Ishikawa (cell line): ENCODE data around the gene PRDM1.

Experiments
- CEBPB ChIP-seq: IDR thresholded peaks from 2 replicates; pipeline ENCODE4 v1.6.1; 2012
- CREB1 ChIP-seq: IDR thresholded peaks from 2 replicates; pipeline ENCODE4 v1.6.1; 2012; ENCODE audit warnings: low read depth
- EGR1 ChIP-seq: IDR thresholded peaks from 2 replicates; pipeline ENCODE4 v1.6.1; 2012
- EP300 ChIP-seq: IDR thresholded peaks from 2 replicates; pipeline ENCODE4 v1.6.1; 2012; ENCODE audit warnings: borderline replicate concordance
- FOXM1 ChIP-seq: IDR thresholded peaks from 2 replicates; pipeline ENCODE4 v1.6.1; 2012; ENCODE audit warnings: low read depth, borderline replicate concordance
- NFIC ChIP-seq: IDR thresholded peaks from 2 replicates; pipeline ENCODE4 v1.6.1; 2012
- RAD21 ChIP-seq: IDR thresholded peaks from 2 replicates; pipeline ENCODE4 v1.6.1; 2012; ENCODE audit warnings: low read depth
- TAF1 ChIP-seq: IDR thresholded peaks from 2 replicates; pipeline ENCODE4 v1.6.1; 2012; ENCODE audit warnings: low read depth, mild to moderate bottlenecking
- TCF12 ChIP-seq: IDR thresholded peaks from 2 replicates; pipeline ENCODE4 v1.6.1; 2012; ENCODE audit warnings: low read depth
- TEAD4 ChIP-seq: IDR thresholded peaks from 2 replicates; pipeline ENCODE4 v1.6.1; 2012
- YY1 ChIP-seq: IDR thresholded peaks from 2 replicates; pipeline ENCODE4 v1.6.1; 2012; ENCODE audit warnings: low read depth
- ZBTB7A ChIP-seq: IDR thresholded peaks from 2 replicates; pipeline ENCODE4 v1.6.1; 2012; ENCODE audit warnings: low read depth
- TF ChIP-seq, protein P1 (sequence below): IDR thresholded peaks from 2 replicates; pipeline ENCODE4 v1.6.1; 2012; ENCODE audit warnings: low read depth, mild to moderate bottlenecking
- TF ChIP-seq, protein P2 (sequence below): IDR thresholded peaks from 2 replicates; pipeline ENCODE4 v1.6.1; 2012
- TF ChIP-seq, protein P3 (sequence below): IDR thresholded peaks from 2 replicates; pipeline ENCODE4 v1.6.1; 2012

Gene PRDM1

GRCh38 chr6:106060167-106060566 lies 26.0 kb upstream of the PRDM1 start:
- TF ChIP-seq NFIC (no peak), TAF1 (no peak), CREB1 (no peak), FOXM1 (no peak), RAD21 (no peak), EP300 (no peak), EGR1 (no peak), CEBPB (no peak), YY1 (no peak), ZBTB7A (no peak), TEAD4 (no peak), TCF12 (no peak)
- TF ChIP-seq, protein P1, sequence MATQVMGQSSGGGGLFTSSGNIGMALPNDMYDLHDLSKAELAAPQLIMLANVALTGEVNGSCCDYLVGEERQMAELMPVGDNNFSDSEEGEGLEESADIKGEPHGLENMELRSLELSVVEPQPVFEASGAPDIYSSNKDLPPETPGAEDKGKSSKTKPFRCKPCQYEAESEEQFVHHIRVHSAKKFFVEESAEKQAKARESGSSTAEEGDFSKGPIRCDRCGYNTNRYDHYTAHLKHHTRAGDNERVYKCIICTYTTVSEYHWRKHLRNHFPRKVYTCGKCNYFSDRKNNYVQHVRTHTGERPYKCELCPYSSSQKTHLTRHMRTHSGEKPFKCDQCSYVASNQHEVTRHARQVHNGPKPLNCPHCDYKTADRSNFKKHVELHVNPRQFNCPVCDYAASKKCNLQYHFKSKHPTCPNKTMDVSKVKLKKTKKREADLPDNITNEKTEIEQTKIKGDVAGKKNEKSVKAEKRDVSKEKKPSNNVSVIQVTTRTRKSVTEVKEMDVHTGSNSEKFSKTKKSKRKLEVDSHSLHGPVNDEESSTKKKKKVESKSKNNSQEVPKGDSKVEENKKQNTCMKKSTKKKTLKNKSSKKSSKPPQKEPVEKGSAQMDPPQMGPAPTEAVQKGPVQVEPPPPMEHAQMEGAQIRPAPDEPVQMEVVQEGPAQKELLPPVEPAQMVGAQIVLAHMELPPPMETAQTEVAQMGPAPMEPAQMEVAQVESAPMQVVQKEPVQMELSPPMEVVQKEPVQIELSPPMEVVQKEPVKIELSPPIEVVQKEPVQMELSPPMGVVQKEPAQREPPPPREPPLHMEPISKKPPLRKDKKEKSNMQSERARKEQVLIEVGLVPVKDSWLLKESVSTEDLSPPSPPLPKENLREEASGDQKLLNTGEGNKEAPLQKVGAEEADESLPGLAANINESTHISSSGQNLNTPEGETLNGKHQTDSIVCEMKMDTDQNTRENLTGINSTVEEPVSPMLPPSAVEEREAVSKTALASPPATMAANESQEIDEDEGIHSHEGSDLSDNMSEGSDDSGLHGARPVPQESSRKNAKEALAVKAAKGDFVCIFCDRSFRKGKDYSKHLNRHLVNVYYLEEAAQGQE = no peak
- TF ChIP-seq, protein P2, sequence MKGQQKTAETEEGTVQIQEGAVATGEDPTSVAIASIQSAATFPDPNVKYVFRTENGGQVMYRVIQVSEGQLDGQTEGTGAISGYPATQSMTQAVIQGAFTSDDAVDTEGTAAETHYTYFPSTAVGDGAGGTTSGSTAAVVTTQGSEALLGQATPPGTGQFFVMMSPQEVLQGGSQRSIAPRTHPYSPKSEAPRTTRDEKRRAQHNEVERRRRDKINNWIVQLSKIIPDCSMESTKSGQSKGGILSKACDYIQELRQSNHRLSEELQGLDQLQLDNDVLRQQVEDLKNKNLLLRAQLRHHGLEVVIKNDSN = no peak
- TF ChIP-seq, protein P3, sequence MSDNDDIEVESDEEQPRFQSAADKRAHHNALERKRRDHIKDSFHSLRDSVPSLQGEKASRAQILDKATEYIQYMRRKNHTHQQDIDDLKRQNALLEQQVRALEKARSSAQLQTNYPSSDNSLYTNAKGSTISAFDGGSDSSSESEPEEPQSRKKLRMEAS = no peak

DNA sequence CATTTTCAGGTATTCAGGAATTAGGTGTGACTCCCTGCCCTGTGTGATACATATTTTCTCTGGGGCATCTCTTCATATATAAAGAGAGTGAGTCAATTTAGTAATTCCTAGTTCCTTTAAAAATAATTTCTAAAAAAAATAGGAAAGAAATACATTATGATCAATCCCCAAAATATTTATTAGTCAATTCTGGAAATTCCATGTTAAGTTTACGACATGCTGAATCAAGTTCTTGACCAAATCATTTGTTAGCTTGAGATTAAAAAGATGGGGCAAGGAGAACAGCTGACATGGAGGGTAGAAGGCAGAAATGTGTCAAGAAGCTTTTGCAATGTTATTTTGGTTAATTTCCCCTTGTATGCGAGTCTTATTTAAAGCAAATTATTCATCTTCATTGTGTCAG lies 22.7 kb upstream of the PRDM1 start:
- TF ChIP-seq FOXM1 (no peak), NFIC (no peak), EGR1 (no peak), ZBTB7A (no peak), CEBPB (no peak), CREB1 (no peak), TAF1 (no peak), RAD21 (no peak)
- TF ChIP-seq, protein P1 = no peak

- TF ChIP-seq ZBTB7A (no peak), CEBPB (no peak), TEAD4 (no peak)
Measured at GRCh38 chr6:106064142-106064541, 22.0 kb upstream of the PRDM1 start.

- TF ChIP-seq, protein P2 = no peak
- TF ChIP-seq, protein P3 = no peak
- TF ChIP-seq EGR1 = no peak
- no peak for TF ChIP-seq CREB1
Measured at GRCh38 chr6:106064756-106065155, 21.4 kb upstream of the PRDM1 start.

DNA sequence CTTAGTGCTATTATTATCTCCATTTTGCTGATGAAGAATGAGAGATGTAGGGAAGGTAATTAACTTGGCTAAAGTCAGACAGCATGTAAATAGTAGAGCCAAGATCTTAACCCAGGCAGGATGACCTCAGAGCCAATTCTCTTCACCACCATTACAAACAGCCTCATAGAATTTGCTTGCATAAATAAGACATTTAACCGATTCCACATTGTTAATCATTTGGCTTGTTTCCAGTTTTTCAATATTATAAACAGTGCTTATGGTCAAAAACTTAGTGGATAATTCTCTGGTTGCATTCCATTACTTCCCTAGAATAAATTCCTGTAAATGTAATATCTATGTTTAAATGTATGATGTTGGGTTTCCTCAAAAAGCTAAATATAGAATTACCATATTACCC lies 19.1 kb upstream of the PRDM1 start:
- TF ChIP-seq TCF12 = no peak
- TF ChIP-seq NFIC = no peak
- TF ChIP-seq TEAD4 = no peak
- TF ChIP-seq, protein P2 = no peak
- TF ChIP-seq, protein P1 = no peak
- TF ChIP-seq TAF1 = no peak
- TF ChIP-seq RAD21 = no peak
- no peak for TF ChIP-seq CEBPB
